Neuronal stem cell (in vitro differentiated cells): ENCODE measurements around the gene TOMM40L.
A peak's percentile ranks its signal among the peaks of the same experiment; 100 is the strongest.

ENCODE experiments used
- DNase-seq: peaks from one replicate; pipeline ENCODE4 v3.0.0-alpha.2; 2013; ENCODE audit warnings: low spot score
- H2AFZ ChIP-seq: one replicate; pipeline ENCODE4 v1.6.1; 2013; ENCODE audit warnings: mild to moderate bottlenecking, low read length, inconsistent platforms
- H2AK5ac ChIP-seq: 2 replicates; pipeline ENCODE4 v1.6.1; 2013; ENCODE audit warnings: low read depth, mild to moderate bottlenecking, inconsistent platforms, low read length, moderate library complexity, mixed read lengths
- H2BK120ac ChIP-seq: 2 replicates; pipeline ENCODE4 v1.6.1; 2013; ENCODE audit warnings: low read depth, mild to moderate bottlenecking, inconsistent platforms, low read length, moderate library complexity, mixed read lengths
- H2BK12ac ChIP-seq: one replicate; pipeline ENCODE4 v1.6.1; 2013; ENCODE audit warnings: low read length, inconsistent platforms
- H2BK15ac ChIP-seq: 2 replicates; pipeline ENCODE4 v1.6.1; 2013; ENCODE audit warnings: mild to moderate bottlenecking, low read length, inconsistent platforms, mixed read lengths
- H2BK5ac ChIP-seq: one replicate; pipeline ENCODE4 v1.6.1; 2013; ENCODE audit warnings: inconsistent platforms, mild to moderate bottlenecking, low read length, moderate library complexity
- H3K14ac ChIP-seq: one replicate; pipeline ENCODE4 v1.6.1; 2013; ENCODE audit warnings: low read length, inconsistent platforms
- H3K18ac ChIP-seq: 2 replicates; pipeline ENCODE4 v1.6.1; 2013; ENCODE audit warnings: low read length, inconsistent platforms
- H3K23ac ChIP-seq: 2 replicates; pipeline ENCODE4 v1.6.1; 2013; ENCODE audit warnings: low read depth, mild to moderate bottlenecking, mixed read lengths, low read length, inconsistent platforms; ENCODE audit not compliant: poor library complexity
- H3K27ac ChIP-seq: replicated peaks from 3 replicates; pipeline ENCODE4 v1.5.1; 2013; ENCODE audit warnings: low read length, inconsistent platforms
- H3K27me3 ChIP-seq, 3 experiments: 2 replicates each; pipeline ENCODE4 v1.6.1; 2013; ENCODE audit warnings: low read length in 3 of 3, mild to moderate bottlenecking in 2 of 3, inconsistent platforms in 1 of 3, low read depth in 1 of 3, mixed read lengths in 1 of 3, moderate library complexity in 1 of 3; ENCODE audit not compliant: control insufficient read depth in 3 of 3, insufficient read depth in 3 of 3
- H3K36me3 ChIP-seq, 2 donors: replicated peaks in 1 of 2; 2 replicates each; pipeline ENCODE4 v1.6.1; 2013; ENCODE audit warnings: low read length in 2 of 2; ENCODE audit not compliant: control insufficient read depth in 2 of 2, insufficient read depth in 2 of 2
- H3K4ac ChIP-seq: 2 replicates; pipeline ENCODE4 v1.6.1; 2013; ENCODE audit warnings: inconsistent platforms, mild to moderate bottlenecking, low read length, moderate library complexity
- H3K4me1 ChIP-seq, 2 donors: 1 replicate in 1 of 2; 2 replicates in 1 of 2; pipeline ENCODE4 v1.6.1; 2013; ENCODE audit warnings: low read length in 2 of 2, low read depth in 1 of 2; ENCODE audit not compliant: control insufficient read depth in 2 of 2, insufficient read depth in 1 of 2
- H3K4me2 ChIP-seq: one replicate; pipeline ENCODE4 v1.6.1; 2013; ENCODE audit warnings: mild to moderate bottlenecking, low read length, inconsistent platforms; ENCODE audit not compliant: insufficient read depth, poor library complexity, severe bottlenecking
- H3K4me3 ChIP-seq, 2 donors: 2 replicates each; pipeline ENCODE4 v1.5.1; 2013; ENCODE audit warnings: low read length in 2 of 2, mild to moderate bottlenecking in 2 of 2, inconsistent platforms in 1 of 2, moderate library complexity in 1 of 2
- H3K79me1 ChIP-seq: one replicate; pipeline ENCODE4 v1.6.1; 2013; ENCODE audit warnings: low read depth, mild to moderate bottlenecking, inconsistent platforms, low read length, moderate library complexity
- H3K9ac ChIP-seq: one replicate; pipeline ENCODE4 v1.6.1; 2013; ENCODE audit warnings: mild to moderate bottlenecking, low read depth, low read length, inconsistent platforms; ENCODE audit not compliant: poor library complexity
- H3K9me3 ChIP-seq, 2 donors: replicated peaks in 1 of 2; 2 replicates each; pipeline versions ENCODE3 to v1.6.1; 2013; ENCODE audit warnings: low read length in 2 of 2, mild to moderate bottlenecking in 2 of 2, inconsistent platforms in 1 of 2, low read depth in 1 of 2, mixed read lengths in 1 of 2, moderate library complexity in 1 of 2; ENCODE audit not compliant: control insufficient read depth in 2 of 2, insufficient read depth in 1 of 2
- H4K8ac ChIP-seq: one replicate; pipeline ENCODE4 v1.6.1; 2013; ENCODE audit warnings: low read depth, mild to moderate bottlenecking, inconsistent platforms, low read length, moderate library complexity
- H4K91ac ChIP-seq: one replicate; pipeline ENCODE4 v1.6.1; 2013; ENCODE audit warnings: low read length, low read depth, mild to moderate bottlenecking, inconsistent platforms; ENCODE audit not compliant: poor library complexity
- WGBS, 2 donors: extraction: QIAGEN DNeasy Blood & Tissue Kit; methylation state at CpG; one replicate each; pipeline ENCODE4 v1.1.7; 2013; ENCODE audit warnings: missing lambda C conversion rate in 2 of 2, mixed read lengths in 1 of 2; ENCODE audit not compliant: insufficient read length in 2 of 2, insufficient replicate concordance in 1 of 2; ENCODE audit errors: extremely low coverage in 2 of 2; 5-methylcytosine and 5-hydroxymethylcytosine counted together

The TOMM40L gene

GRCh38 chr1:161197560-161198193 is 28.2 kb upstream of the TOMM40L start:
- Histone ChIP-seq H3K4me2 (peak overlapping the region; percentile 71), H3K4me3 (no peak overlapping the region), H4K91ac (no peak overlapping the region), H3K9me3 (no peaks in the 10 kb centered on the region), H2BK15ac (peak overlapping the region; percentile 59), H3K9ac (no peak overlapping the region), H3K4ac (peak overlapping the region; percentile 58), H3K14ac (peak overlapping the region; percentile 50), H3K23ac (peak overlapping the region; percentile 8), H3K18ac (peak overlapping the region; percentile 92), H3K27me3 (no peaks in the 10 kb centered on the region), H2AK5ac (peak overlapping the region; percentile 88), H3K4me1 (peaks cover 30 to 51% of the 10 kb centered on the region in 2 donors), H3K79me1 (no peaks in the 10 kb centered on the region), H2AFZ (peak overlapping the region; percentile 90), H4K8ac (no peak overlapping the region), H3K27ac (no peak overlapping the region), H3K36me3 (no peaks in the 10 kb centered on the region), H2BK120ac (no peak overlapping the region), H2BK12ac (peak overlapping the region; percentile 14), H2BK5ac (no peak overlapping the region)
- no CpG with 5 or more reads among the region's 11 CpGs for WGBS, 2 donors
- DNase-seq, result no peak

DNA sequence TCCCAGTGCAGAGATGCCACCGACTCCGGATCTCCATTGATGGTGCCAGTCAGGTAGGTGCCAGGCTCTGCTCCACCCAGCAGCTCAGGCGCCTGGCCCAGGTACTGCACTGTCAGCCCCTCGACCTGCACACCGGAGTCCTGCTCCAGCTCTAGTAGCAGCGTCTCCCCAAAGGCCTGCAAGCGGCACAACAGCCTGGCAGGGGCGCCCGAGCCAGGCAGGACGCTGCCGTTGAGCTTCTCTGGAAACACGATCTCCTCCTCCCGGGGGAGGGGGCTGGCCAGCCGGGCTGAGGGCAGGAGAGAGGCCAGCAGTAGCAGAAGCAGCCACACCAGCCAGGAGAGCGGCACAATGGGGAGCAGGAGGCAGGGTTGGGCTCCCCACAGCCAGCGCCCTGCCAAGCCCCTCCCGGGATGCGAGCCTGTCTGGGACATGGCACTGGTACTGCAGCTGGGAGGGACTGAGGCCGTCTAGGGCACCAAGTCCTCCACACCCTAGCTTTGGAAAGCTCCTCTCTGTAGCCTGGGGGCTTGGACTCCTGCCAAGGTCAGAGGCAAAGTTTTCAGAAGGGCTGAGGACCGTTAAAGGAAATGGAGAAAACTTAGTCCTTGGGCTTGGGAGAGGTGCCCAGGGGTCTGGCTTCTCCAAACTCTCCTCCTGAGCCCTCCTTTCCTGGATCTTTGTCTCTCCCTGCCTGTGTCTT is 27.5 kb upstream of the TOMM40L start:
- no CpG with 5 or more reads among the region's 20 CpGs for WGBS, 2 donors
- Histone ChIP-seq H3K27ac (no peak overlapping the region), H3K27me3 (no peaks in the 10 kb centered on the region), H4K91ac (no peak overlapping the region), H3K4me3 (no peak overlapping the region), H4K8ac (no peak overlapping the region), H3K4me1 (peaks cover 30 to 51% of the 10 kb centered on the region in 2 donors), H2BK15ac (peak overlapping the region; percentile 59), H3K36me3 (peaks cover 0 to 2% of the 10 kb centered on the region in 2 donors), H3K18ac (peak overlapping the region; percentile 92), H2BK12ac (peak overlapping the region; percentile 70), H3K23ac (no peak overlapping the region), H3K4ac (peak overlapping the region; percentile 58), H3K79me1 (no peaks in the 10 kb centered on the region), H2BK120ac (peak overlapping the region; percentile 29), H3K9me3 (no peaks in the 10 kb centered on the region), H2AFZ (peak overlapping the region; percentile 90), H2BK5ac (peak overlapping the region; percentile 30), H3K4me2 (peak overlapping the region; percentile 71), H2AK5ac (peak overlapping the region; percentile 88), H3K14ac (peak overlapping the region; percentile 50), H3K9ac (no peak overlapping the region)
- no peak for DNase-seq

DNA sequence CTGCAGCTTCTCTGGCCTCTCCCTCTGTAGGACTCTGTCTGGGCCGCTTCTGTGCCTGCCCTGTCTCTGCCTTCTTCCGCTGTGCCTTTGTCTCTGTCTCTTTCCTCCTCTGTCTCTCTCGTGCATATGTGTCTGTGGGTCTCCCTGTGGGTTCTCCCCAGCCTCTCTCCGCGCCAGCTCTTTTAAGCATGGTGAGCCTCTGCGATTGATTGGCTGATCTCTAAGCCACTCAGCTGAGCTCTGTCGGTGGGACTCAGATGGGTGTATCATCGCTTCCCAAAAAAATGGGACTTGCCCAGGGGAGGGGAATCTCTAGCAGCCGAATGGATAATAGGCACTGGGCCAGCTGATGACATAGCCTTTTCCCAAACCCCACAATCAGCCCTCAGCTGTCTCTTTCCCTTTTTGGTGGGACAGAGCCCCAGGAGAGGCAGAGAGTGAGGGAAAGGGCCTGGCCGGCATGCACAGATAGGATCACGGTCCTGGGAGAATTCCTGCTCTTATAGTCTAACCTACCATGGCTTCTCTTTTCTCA is 26.9 kb upstream of the TOMM40L start, which contains the start of gene ADAMTS4:
ADAMTS4 (minus strand) TSS at position 158 of the 535 bp plus-strand sequence. CDS start 427 bp downstream, outside the sequence.
- peaks cover 30 to 51% of the 10 kb centered on the region in 2 donors for H3K4me1 ChIP-seq
- H4K8ac ChIP-seq, result no peak within 1 kb of the TSS
- H2BK15ac ChIP-seq, result peak within 1 kb of the TSS; percentile 59
- peak within 1 kb of the TSS; percentile 90 for H2AFZ ChIP-seq
- peak within 1 kb of the TSS; percentile 70 for H2BK12ac ChIP-seq
- H3K27ac ChIP-seq, result no peak within 1 kb of the TSS
- peak within 1 kb of the TSS; percentile 71 for H3K4me2 ChIP-seq
- no peak within 1 kb of the TSS for H3K4me3 ChIP-seq
- H3K9ac ChIP-seq, result no peak within 1 kb of the TSS
- peak within 1 kb of the TSS; percentile 30 for H2BK5ac ChIP-seq
- H3K4ac ChIP-seq, result peak within 1 kb of the TSS; percentile 58
- H4K91ac ChIP-seq, result no peak within 1 kb of the TSS
- H2BK120ac ChIP-seq, result peak within 1 kb of the TSS; percentile 29
- H3K79me1 ChIP-seq, result no peaks in the 10 kb centered on the region
- H3K14ac ChIP-seq, result peak within 1 kb of the TSS; percentile 50
- DNase-seq, result no peak
- H3K27me3 ChIP-seq, result no peaks in the 10 kb centered on the region
- H3K36me3 ChIP-seq, result peaks cover 0 to 8% of the 10 kb centered on the region in 2 donors
- H3K18ac ChIP-seq, result peak within 1 kb of the TSS; percentile 92
- H3K9me3 ChIP-seq, result no peaks in the 10 kb centered on the region
- no peak within 1 kb of the TSS for H3K23ac ChIP-seq
- H2AK5ac ChIP-seq, result peak within 1 kb of the TSS; percentile 88
- no CpG with 5 or more reads among the region's 11 CpGs for WGBS, 2 donors
